Measurements from ENCODE around the gene ZNF365.

Gene ZNF365

GRCh38 chr10:62443866-62444265 lies 69.7 kb downstream of the ZNF365 start:
- H3K27ac ChIP-seq (ENCODE audit: low read length), result no peak overlapping the region
- no peak overlapping the region for H3K4me3 ChIP-seq (ENCODE audit: low read length in 2 of 2)

GRCh38 chr10:62446627-62447026 lies 72.5 kb downstream of the ZNF365 start:
- peaks cover 3% of the 10 kb centered on the region for H3K4me1 ChIP-seq (ENCODE audit: control insufficient read depth, insufficient read depth, low read length)
- H3K27ac ChIP-seq (ENCODE audit: low read length), result no peak overlapping the region
- no peaks in the 10 kb centered on the region for H3K27me3 ChIP-seq (ENCODE audit: control insufficient read depth in 1 of 2, insufficient read depth in 2 of 2, low read length in 2 of 2)
- H3K36me3 ChIP-seq (ENCODE audit: control insufficient read depth in 2 of 2, insufficient read depth in 2 of 2, low read length in 2 of 2), result no peaks in the 10 kb centered on the region
- no peak overlapping the region for H3K4me3 ChIP-seq (ENCODE audit: low read length in 2 of 2)
- no peak overlapping the region for H3K9ac ChIP-seq (ENCODE audit: low read length in 2 of 2)
- no peaks in the 10 kb centered on the region for H3K9me3 ChIP-seq (ENCODE audit: control insufficient read depth in 2 of 2, low read length in 2 of 2)

More at GRCh38 chr10:62443866-62444265, 69.7 kb downstream of the ZNF365 start:
- no peaks in the 10 kb centered on the region for H3K27me3 ChIP-seq (ENCODE audit: control insufficient read depth in 1 of 2, insufficient read depth in 2 of 2, low read length in 2 of 2)
- no peak overlapping the region for H3K9ac ChIP-seq (ENCODE audit: low read length in 2 of 2)
- H3K36me3 ChIP-seq (ENCODE audit: control insufficient read depth in 2 of 2, insufficient read depth in 2 of 2, low read length in 2 of 2), result no peaks in the 10 kb centered on the region
- no peaks in the 10 kb centered on the region for H3K9me3 ChIP-seq (ENCODE audit: control insufficient read depth in 2 of 2, low read length in 2 of 2)
- peaks cover 3% of the 10 kb centered on the region for H3K4me1 ChIP-seq (ENCODE audit: control insufficient read depth, insufficient read depth, low read length)

GRCh38 chr10:62450912-62451610 lies 76.9 kb downstream of the ZNF365 start:
- H3K4me1 ChIP-seq (ENCODE audit: control insufficient read depth, insufficient read depth, low read length), result no peaks in the 10 kb centered on the region
- no peak overlapping the region for H3K4me3 ChIP-seq (ENCODE audit: low read length in 2 of 2)
- H3K36me3 ChIP-seq (ENCODE audit: control insufficient read depth in 2 of 2, insufficient read depth in 2 of 2, low read length in 2 of 2), result no peaks in the 10 kb centered on the region
- no peak overlapping the region for H3K27ac ChIP-seq (ENCODE audit: low read length)
- no peaks in the 10 kb centered on the region for H3K9me3 ChIP-seq (ENCODE audit: control insufficient read depth in 2 of 2, low read length in 2 of 2)
- no peak overlapping the region for H3K9ac ChIP-seq (ENCODE audit: low read length in 2 of 2)
- no peaks in the 10 kb centered on the region for H3K27me3 ChIP-seq (ENCODE audit: control insufficient read depth in 1 of 2, insufficient read depth in 2 of 2, low read length in 2 of 2)

- Histone ChIP-seq H3K27ac (ENCODE audit: low read length) (no peak overlapping the region), H3K9me3 (ENCODE audit: control insufficient read depth in 2 of 2, low read length in 2 of 2) (no peaks in the 10 kb centered on the region), H3K4me1 (ENCODE audit: control insufficient read depth, insufficient read depth, low read length) (no peaks in the 10 kb centered on the region), H3K9ac (ENCODE audit: low read length in 2 of 2) (no peak overlapping the region), H3K27me3 (ENCODE audit: control insufficient read depth in 1 of 2, insufficient read depth in 2 of 2, low read length in 2 of 2) (no peaks in the 10 kb centered on the region), H3K36me3 (ENCODE audit: control insufficient read depth in 2 of 2, insufficient read depth in 2 of 2, low read length in 2 of 2) (no peaks in the 10 kb centered on the region), H3K4me3 (ENCODE audit: low read length in 2 of 2) (no peak overlapping the region)
These were observed 77.4 kb downstream of the ZNF365 start for GRCh38 chr10:62451611-62451975.
